ENCODE measurements around the gene SLC22A6. TPM values are rescaled to one million over a fixed set of nuclear protein-coding genes. Genes with fewer than 3 reads are reported as not detected.

The SLC22A6 gene
- total and polyA plus RNA-seq, 2 experiments from 2014 or later = not detected

- no peak overlapping the region for H2AFZ ChIP-seq
- H3K27me3 ChIP-seq (replicated peaks; ENCODE audit: insufficient read depth) = no peaks in the 10 kb centered on the region
- in situ Hi-C loops (cut with MboI) = no loop called here
- no peaks in the 10 kb centered on the region for H3K9me3 ChIP-seq (ENCODE audit: low read depth)
- H4K20me1 ChIP-seq (ENCODE audit: insufficient read depth) = no peaks in the 10 kb centered on the region
- no peak for TF ChIP-seq EZH2 (IDR thresholded peaks at IDR 0.05; ENCODE audit: insufficient read depth, poor library complexity, severe bottlenecking)
- no peak for TF ChIP-seq EZH2phosphoT487 (IDR thresholded peaks at IDR 0.05; ENCODE audit: insufficient read depth, low read depth)
- no peak overlapping the region for H3K9ac ChIP-seq
- no peaks in the 10 kb centered on the region for H3K79me2 ChIP-seq (ENCODE audit: insufficient read depth)
- no peaks in the 10 kb centered on the region for H3K36me3 ChIP-seq (ENCODE audit: low read depth)
- no peak for DNase-seq
- 43 to 62% methylated on average over 1 of the region's 1 CpG for WGBS, 2 experiments (ENCODE audit: low coverage in 1 of 2, low lambda C conversion rate in 2 of 2, missing lambda C conversion rate in 2 of 2)
- H3K4me3 ChIP-seq = no peak overlapping the region
- no peak overlapping the region for H3K4me2 ChIP-seq (ENCODE audit: unreplicated experiment)
- no peaks in the 10 kb centered on the region for H3K4me1 ChIP-seq (ENCODE audit: insufficient read depth)
- H3K9me2 ChIP-seq (ENCODE audit: insufficient read depth) = no peaks in the 10 kb centered on the region
- H3F3A ChIP-seq (ENCODE audit: insufficient read depth) = no peaks in the 10 kb centered on the region
- H3K27ac ChIP-seq = no peak overlapping the region
Measured at GRCh38 chr11:62959422-62959980, 25.3 kb downstream of the SLC22A6 start.

GRCh38 chr11:62958547-62959421, 26.0 kb downstream of the SLC22A6 start:
- in situ Hi-C loops (cut with MboI) = no loop called here
- DNase-seq = peak; percentile 30
- H3K4me1 ChIP-seq (ENCODE audit: insufficient read depth) = no peaks in the 10 kb centered on the region
- H3K36me3 ChIP-seq (ENCODE audit: low read depth) = no peaks in the 10 kb centered on the region
- no peaks in the 10 kb centered on the region for H3K27me3 ChIP-seq (replicated peaks; ENCODE audit: insufficient read depth)
- no peaks in the 10 kb centered on the region for H3K9me3 ChIP-seq (ENCODE audit: low read depth)
- no peak overlapping the region for H3K9ac ChIP-seq
- 15 to 21% methylated on average over 11 of the region's 11 CpGs for WGBS, 2 experiments (ENCODE audit: low coverage in 1 of 2, low lambda C conversion rate in 2 of 2, missing lambda C conversion rate in 2 of 2)
- no peak overlapping the region for H3K27ac ChIP-seq
- no peak overlapping the region for H2AFZ ChIP-seq
- no peaks in the 10 kb centered on the region for H4K20me1 ChIP-seq (ENCODE audit: insufficient read depth)
- no peaks in the 10 kb centered on the region for H3F3A ChIP-seq (ENCODE audit: insufficient read depth)
- H3K4me2 ChIP-seq (ENCODE audit: unreplicated experiment) = no peak overlapping the region
- H3K79me2 ChIP-seq (ENCODE audit: insufficient read depth) = no peaks in the 10 kb centered on the region
- no peak overlapping the region for H3K4me3 ChIP-seq
- H3K9me2 ChIP-seq (ENCODE audit: insufficient read depth) = no peaks in the 10 kb centered on the region
- TF ChIP-seq EZH2 (IDR thresholded peaks at IDR 0.05; ENCODE audit: insufficient read depth, poor library complexity, severe bottlenecking) (no peak), EZH2phosphoT487 (IDR thresholded peaks at IDR 0.05; ENCODE audit: insufficient read depth, low read depth) (no peak)

GRCh38 chr11:62957147-62957546, 27.6 kb downstream of the SLC22A6 start:
- Histone ChIP-seq H4K20me1 (ENCODE audit: insufficient read depth) (no peaks in the 10 kb centered on the region), H3K79me2 (ENCODE audit: insufficient read depth) (no peaks in the 10 kb centered on the region), H3K4me3 (no peak overlapping the region), H2AFZ (no peak overlapping the region), H3K9me2 (ENCODE audit: insufficient read depth) (no peaks in the 10 kb centered on the region), H3K4me2 (ENCODE audit: unreplicated experiment) (no peak overlapping the region), H3K9me3 (ENCODE audit: low read depth) (no peaks in the 10 kb centered on the region), H3K36me3 (ENCODE audit: low read depth) (no peaks in the 10 kb centered on the region), H3K4me1 (ENCODE audit: insufficient read depth) (no peaks in the 10 kb centered on the region), H3K27me3 (replicated peaks; ENCODE audit: insufficient read depth) (no peaks in the 10 kb centered on the region; the same call in 1 of the 2 replicates), H3K9ac (no peak overlapping the region), H3K27ac (no peak overlapping the region), H3F3A (ENCODE audit: insufficient read depth) (no peaks in the 10 kb centered on the region)
- 57 to 61% methylated on average over 2 of the region's 2 CpGs for WGBS, 2 experiments (ENCODE audit: low coverage in 1 of 2, low lambda C conversion rate in 2 of 2, missing lambda C conversion rate in 2 of 2)
- in situ Hi-C loops (cut with MboI) = no loop called here
- TF ChIP-seq EZH2 (IDR thresholded peaks at IDR 0.05; ENCODE audit: insufficient read depth, poor library complexity, severe bottlenecking) (no peak), EZH2phosphoT487 (IDR thresholded peaks at IDR 0.05; ENCODE audit: insufficient read depth, low read depth) (no peak)
- DNase-seq = no peak

- no peaks in the 10 kb centered on the region; the same call in 1 of the 2 replicates for H3K27me3 ChIP-seq (replicated peaks; ENCODE audit: insufficient read depth)
- H3K4me1 ChIP-seq (ENCODE audit: insufficient read depth) = no peaks in the 10 kb centered on the region
- H3K4me2 ChIP-seq (ENCODE audit: unreplicated experiment) = no peak overlapping the region
- H3K36me3 ChIP-seq (ENCODE audit: low read depth) = no peaks in the 10 kb centered on the region
- no peaks in the 10 kb centered on the region for H3K79me2 ChIP-seq (ENCODE audit: insufficient read depth)
- no peak overlapping the region for H3K27ac ChIP-seq
- no peak for DNase-seq
- H3K4me3 ChIP-seq = no peak overlapping the region
- H4K20me1 ChIP-seq (ENCODE audit: insufficient read depth) = no peaks in the 10 kb centered on the region
- in situ Hi-C loops (cut with MboI) = no loop called here
- no peak for TF ChIP-seq EZH2 (IDR thresholded peaks at IDR 0.05; ENCODE audit: insufficient read depth, poor library complexity, severe bottlenecking)
- H3K9me2 ChIP-seq (ENCODE audit: insufficient read depth) = no peaks in the 10 kb centered on the region
- H3K9ac ChIP-seq = no peak overlapping the region
- no peaks in the 10 kb centered on the region for H3F3A ChIP-seq (ENCODE audit: insufficient read depth)
- H3K9me3 ChIP-seq (ENCODE audit: low read depth) = no peaks in the 10 kb centered on the region
- WGBS, 2 experiments (ENCODE audit: low coverage in 1 of 2, low lambda C conversion rate in 2 of 2, missing lambda C conversion rate in 2 of 2) = 41 to 44% methylated on average over 5 of the region's 5 CpGs
- no peak overlapping the region for H2AFZ ChIP-seq
Measured at GRCh38 chr11:62954478-62954877, 30.3 kb downstream of the SLC22A6 start.

Data from GM23248 (cell line).